Activated gamma-delta T cell treated with anti-CD3 and anti-CD28 coated beads, Interleukin-2, amount 50 U/mL, for 16 hours (primary cell): Measurements from ENCODE around the gene DISP2.

ENCODE experiments used
- DNase-seq: peaks from one replicate; pipeline ENCODE4 v3.0.0-alpha.2; 2020; ENCODE audit warnings: low read depth

DISP2 gene

DNA sequence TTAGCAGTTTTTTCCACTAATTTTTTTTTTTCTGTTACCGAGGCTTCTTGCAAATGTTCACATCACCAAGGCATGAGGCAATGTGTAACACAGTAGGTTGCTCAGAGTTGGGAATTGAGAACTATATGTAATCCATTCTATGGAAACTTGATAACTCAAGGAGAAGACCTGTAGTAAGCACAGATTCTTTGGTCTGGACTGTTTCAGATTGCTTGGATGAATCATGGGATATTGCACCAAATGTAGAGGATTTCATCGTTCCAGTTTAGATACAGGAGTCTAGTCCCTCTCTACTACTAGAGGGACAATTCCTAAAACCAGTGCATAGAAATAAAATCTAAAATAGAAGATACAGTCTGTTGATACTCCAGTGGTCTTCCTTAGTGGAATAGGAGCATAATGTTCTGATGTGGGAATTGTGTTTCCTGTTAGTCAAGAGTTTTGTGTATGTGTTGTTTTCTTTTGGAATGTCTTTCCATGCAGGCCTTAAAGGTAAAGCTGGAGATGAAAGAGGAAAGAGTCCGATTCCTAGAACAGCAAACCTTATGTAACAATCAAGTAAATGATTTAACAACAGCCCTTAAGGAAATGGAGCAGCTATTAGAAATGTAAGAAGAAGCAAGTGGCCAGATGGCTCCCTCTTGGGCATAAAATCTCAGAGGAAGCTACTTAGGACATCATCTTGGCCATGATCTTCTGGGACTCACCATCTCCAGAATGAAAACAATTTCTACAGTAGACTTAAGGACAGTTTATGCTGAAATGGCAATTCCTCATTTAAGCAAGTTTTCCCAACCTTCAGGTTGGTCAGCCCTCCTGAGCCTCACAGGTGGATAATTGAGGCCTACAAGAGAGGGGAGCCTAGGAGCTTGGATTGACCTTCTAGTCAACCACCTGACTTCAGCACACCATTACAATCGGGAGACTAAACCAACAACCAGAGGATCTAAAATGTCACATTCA is 35.2 kb downstream of the DISP2 start:
- no peak for DNase-seq

DNA sequence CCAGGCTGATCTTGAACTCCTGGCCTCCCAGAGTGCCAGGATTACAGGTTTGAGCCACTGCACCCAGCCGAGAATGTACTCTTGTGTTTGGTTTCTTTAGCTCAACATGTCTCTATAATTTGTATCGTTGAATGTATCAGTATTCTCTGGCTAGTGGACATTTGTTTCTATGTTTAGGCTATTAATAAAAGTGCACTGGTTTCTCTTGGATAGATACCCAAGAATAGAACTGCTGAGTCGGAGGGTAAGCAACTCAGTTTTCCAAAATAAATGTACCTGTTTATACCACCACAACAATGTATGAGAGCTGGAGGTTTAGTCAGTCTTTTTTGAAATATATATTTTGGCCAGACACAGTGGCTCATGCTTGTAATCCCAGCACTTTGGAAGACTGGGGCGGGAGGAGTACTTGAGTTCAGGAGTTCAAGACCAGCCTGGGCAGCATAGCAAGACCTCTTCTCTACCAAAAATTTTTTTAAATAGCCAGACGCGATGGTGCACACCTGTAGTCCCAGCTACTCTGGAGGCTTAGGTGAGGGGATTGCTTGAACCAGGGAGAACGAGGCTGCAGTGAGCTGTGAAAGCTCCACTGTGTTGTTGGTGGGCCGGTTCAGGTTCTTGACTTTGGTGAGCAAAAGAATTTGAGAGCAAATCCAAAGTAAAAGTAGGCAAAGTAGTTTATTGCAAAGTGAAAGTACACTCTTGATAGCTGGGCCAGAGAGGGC is 39.8 kb downstream of the DISP2 start:
- DNase-seq = no peak

- no peak for DNase-seq
These were observed 40.4 kb downstream of the DISP2 start for GRCh38 chr15:40398413-40398873.

DNA sequence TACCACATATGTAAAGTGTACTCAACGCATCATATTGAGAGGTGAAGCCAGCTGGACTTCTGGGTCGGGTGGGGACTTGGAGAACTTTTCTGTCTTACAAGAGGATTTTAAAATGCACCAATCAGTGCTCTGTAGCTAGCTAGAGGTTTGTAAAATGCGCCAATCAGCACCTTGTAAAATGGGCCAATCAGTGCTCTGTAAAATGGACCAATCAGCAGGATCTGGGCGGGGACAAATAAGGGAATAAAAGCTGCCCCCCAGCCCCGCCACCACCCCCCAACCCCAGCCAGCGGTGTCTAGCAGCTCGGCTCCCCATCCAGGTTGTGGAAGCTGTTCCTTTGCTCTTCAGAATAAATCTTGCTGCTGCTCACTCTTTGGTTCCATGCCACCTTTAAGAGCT is 41.4 kb downstream of the DISP2 start:
- no peak for DNase-seq

GRCh38 chr15:40405501-40406381 is 47.7 kb downstream of the DISP2 start, which contains the start of gene IVD:
TSS of gene IVD (plus strand) at chr15:40405795. CDS start at chr15:40405828, 33 bp downstream.
- DNase-seq = peak; percentile 91

DNA sequence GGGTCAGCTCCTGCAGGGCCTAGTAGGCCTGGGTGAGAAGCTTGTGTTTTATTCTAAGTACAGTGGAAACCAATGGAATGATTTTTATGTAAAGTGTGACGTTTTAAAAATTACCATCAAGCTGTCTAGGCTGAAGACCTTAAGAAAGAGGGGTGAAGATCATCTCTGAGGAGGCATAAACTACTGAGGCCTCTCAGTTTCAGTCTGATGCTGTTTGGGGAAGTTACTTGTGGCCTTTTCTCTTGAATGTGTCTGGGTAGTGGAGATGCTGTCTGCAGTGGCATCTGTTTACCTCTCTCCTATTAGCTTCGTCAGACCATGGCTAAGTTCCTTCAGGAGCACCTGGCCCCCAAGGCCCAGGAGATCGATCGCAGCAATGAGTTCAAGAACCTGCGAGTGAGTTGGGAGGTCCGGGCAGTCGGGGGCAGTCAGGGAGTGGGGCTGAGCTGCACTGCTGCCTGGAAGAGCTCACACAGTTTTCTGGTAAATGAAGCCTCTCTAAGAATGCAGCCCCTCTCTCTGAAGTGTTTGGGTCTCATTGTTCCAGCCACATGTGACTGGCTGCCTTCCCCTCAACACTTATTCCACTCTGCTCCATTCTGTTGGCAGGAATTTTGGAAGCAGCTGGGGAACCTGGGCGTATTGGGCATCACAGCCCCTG is 49.4 kb downstream of the DISP2 start:
- no peak for DNase-seq

GRCh38 chr15:40409366-40409765 is 51.3 kb downstream of the DISP2 start:
- no peak for DNase-seq

DNA sequence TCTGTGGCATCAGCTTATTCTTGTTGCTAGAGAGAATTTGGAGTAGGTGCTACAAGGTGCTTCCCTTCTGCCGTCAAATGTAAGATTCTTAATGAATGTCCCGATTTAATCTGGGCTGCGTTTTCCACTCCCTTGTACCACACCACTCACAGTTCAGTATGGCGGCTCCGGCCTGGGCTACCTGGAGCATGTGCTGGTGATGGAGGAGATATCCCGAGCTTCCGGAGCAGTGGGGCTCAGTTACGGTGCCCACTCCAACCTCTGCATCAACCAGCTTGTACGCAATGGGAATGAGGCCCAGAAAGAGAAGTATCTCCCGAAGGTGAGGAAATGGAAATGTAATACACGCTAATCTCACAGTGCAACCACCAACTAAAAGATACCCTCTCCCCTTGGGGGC is 52.5 kb downstream of the DISP2 start:
- DNase-seq = no peak

- no peak for DNase-seq
These were observed 54.2 kb downstream of the DISP2 start for GRCh38 chr15:40412095-40412759.

GRCh38 chr15:40413036-40413435 is 55.0 kb downstream of the DISP2 start:
- no peak for DNase-seq

GRCh38 chr15:40414816-40415215 is 56.8 kb downstream of the DISP2 start:
- no peak for DNase-seq

DNA sequence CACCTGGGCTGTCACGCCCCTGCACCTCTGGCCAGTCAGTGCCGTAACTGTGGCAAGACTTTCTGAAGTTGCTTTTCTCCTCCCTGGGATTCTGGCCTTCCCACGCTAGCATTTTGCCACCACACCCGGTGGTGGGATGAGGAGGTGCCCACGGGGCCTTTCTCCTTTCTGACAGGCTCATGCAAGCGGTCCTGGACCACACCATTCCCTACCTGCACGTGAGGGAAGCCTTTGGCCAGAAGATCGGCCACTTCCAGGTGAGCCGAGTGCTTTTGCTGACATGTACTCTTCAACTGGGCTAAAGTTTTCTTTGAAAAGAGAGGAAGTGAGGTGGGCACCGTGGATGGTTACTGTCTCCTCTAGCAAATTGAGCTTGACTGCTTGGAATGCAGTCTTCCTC is 57.2 kb downstream of the DISP2 start:
- DNase-seq = no peak

DNA sequence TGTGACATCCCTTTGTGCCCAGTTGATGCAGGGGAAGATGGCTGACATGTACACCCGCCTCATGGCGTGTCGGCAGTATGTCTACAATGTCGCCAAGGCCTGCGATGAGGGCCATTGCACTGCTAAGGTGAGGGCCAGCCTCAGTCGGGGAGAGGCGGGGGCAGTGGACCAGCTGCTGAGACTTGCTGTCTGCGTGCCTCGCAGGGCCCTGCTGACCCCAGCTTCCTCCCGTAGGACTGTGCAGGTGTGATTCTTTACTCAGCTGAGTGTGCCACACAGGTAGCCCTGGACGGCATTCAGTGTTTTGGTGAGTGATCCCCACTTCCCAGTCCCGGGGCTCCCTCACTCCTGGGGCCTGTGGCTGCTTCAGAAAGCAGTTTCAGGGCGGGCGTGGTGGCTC is 58.0 kb downstream of the DISP2 start:
- DNase-seq = no peak

GRCh38 chr15:40418126-40418525 is 60.1 kb downstream of the DISP2 start:
- DNase-seq = no peak

GRCh38 chr15:40420071-40420713 is 62.2 kb downstream of the DISP2 start:
- DNase-seq = no peak

DNA sequence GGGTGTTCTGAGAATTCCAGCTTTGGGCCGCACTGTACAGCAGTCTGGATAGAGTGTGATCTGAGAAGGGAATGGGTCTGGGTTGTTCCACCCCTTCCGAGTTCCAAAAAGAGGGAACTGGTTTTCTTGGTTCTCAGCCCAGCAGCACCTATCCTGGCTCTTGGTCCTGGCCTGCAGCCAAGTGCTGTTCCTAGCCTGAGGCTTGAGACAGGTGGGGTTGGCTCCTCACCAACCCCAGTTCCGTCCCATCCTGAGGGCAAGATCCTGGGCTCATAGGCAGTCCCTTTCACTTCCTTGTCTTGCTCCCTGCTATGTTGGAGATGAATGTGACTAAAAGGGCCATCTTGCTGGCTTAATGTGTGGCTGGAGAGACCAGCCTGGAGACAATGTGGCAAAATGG is 62.8 kb downstream of the DISP2 start:
- no peak for DNase-seq

DNA sequence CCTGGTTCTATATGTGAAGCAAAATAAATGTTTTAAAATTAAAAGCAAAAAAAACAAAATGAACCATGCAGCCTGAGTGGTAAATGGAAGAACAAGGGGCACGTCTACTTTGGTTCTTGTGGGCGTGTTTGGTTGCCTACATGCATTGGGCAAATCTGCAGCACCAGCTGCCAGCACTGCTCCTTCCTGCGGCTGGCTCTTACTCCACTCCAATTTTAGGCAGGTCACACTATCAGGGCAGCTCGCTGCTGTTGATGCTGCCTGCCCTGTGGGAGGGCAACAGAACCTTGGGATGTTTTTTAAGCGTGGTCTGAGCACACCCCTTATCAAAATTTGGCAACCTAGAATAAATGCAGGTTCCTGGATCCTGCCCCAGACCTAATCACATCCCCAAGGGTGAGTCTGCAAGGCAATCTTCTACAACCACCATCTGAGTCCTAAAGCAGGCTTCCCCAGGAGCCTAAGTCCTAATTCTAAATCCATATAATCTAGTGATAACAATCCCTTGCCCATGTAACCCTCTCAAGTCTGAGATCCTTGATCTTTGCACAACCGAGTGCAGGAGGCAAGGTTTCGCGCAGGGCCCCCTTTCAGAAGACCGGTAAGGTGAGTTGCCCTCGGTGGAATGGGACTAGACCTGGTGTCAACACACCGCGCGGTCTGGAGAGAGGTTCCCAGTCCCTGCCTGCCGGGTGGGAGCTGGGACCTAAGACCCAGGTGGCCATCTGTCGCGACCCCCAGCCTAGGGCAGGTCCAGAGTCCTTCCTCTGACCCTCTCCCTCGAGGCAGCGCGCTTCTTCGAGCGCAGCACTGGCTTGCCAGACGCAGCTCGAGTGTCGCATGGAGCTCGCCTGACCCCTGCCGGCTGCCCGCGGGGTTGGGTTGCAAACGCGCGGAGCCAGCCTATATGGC is 63.5 kb downstream of the DISP2 start:
- DNase-seq = peak; percentile 71

GRCh38 chr15:40424483-40425115 is 66.6 kb downstream of the DISP2 start:
- no peak for DNase-seq

- DNase-seq = no peak
These were observed 67.7 kb downstream of the DISP2 start for GRCh38 chr15:40425681-40426080.
